IMR-90 (cell line): Measurements from ENCODE around the gene P3H1. TPM values are rescaled to one million over a fixed set of nuclear protein-coding genes. Genes with fewer than 3 reads are reported as not detected.

Experiments
- ATAC-seq: fragments of 200-7000 bp; cut with Tn5 transposase; 2 replicates; pipeline ENCODE4 v1.9.1; 2020; ENCODE audit warnings: low read depth, mild to moderate bottlenecking, moderate library complexity
- BruUV-seq: library from RNA; stranded (reverse); fragments of 400-500 nt; replicated peaks from 2 replicates; lab custom pipeline; 2021; lab: Mats Ljungman, UMichigan
- CTCF ChIA-PET: fragments of 300-600 bp; formaldehyde crosslinking; extraction: SDS; loops from one replicate; lab custom pipeline; 2021; ENCODE audit warnings: antibody characterized with exemption; lab: Yijun Ruan, JAX
- POLR2A ChIA-PET: fragments of 300-600 bp; sonication (Branson Sonifier 250); formaldehyde crosslinking; loops from one replicate; lab custom pipeline; 2022; ENCODE audit warnings: antibody characterized with exemption; ENCODE audit not compliant: unreplicated experiment; lab: Charles Lee
- DNase-seq: peaks from one replicate; pipeline ENCODE4 v3.0.0; 2013
- H2AFZ ChIP-seq: replicated peaks from 2 replicates; pipeline ENCODE3; 2013; ENCODE audit warnings: low read length, mild to moderate bottlenecking; ENCODE audit not compliant: poor library complexity
- H2AK5ac ChIP-seq: 2 replicates; pipeline ENCODE4 v1.6.1; 2013; ENCODE audit warnings: low read depth, low read length, inconsistent platforms
- H2AK9ac ChIP-seq: replicated peaks from 2 replicates; pipeline ENCODE3; 2013; ENCODE audit warnings: mild to moderate bottlenecking, low read depth, low read length, moderate library complexity; ENCODE audit not compliant: poor library complexity
- H2BK120ac ChIP-seq: 2 replicates; pipeline ENCODE4 v1.6.1; 2013; ENCODE audit warnings: low read depth, low read length, inconsistent platforms
- H2BK15ac ChIP-seq: 3 replicates; pipeline ENCODE4 v1.6.1; 2013; ENCODE audit warnings: low read depth, low read length, inconsistent platforms
- H2BK20ac ChIP-seq: 2 replicates; pipeline ENCODE4 v1.6.1; 2013; ENCODE audit warnings: low read depth, mild to moderate bottlenecking, inconsistent platforms, low read length, moderate library complexity
- H2BK5ac ChIP-seq: 2 replicates; pipeline ENCODE4 v1.6.1; 2013; ENCODE audit warnings: mild to moderate bottlenecking, low read depth, low read length, inconsistent platforms; ENCODE audit not compliant: poor library complexity, severe bottlenecking
- H3K14ac ChIP-seq: replicated peaks from 2 replicates; pipeline ENCODE4 v1.6.1; 2013; ENCODE audit warnings: low read depth, low read length, inconsistent platforms
- H3K18ac ChIP-seq: 2 replicates; pipeline ENCODE4 v1.6.1; 2013; ENCODE audit warnings: low read depth, low read length, control low read depth
- H3K23ac ChIP-seq: 2 replicates; pipeline ENCODE4 v1.6.1; 2013; ENCODE audit warnings: low read depth, low read length, inconsistent platforms
- H3K27ac ChIP-seq: 2 replicates; pipeline ENCODE4 v1.5.1; 2013; ENCODE audit warnings: mild to moderate bottlenecking, control low read depth, low read length; ENCODE audit not compliant: insufficient read depth
- H3K27me3 ChIP-seq: 2 replicates; pipeline ENCODE4 v1.6.1; 2013; ENCODE audit warnings: low read length; ENCODE audit not compliant: control insufficient read depth, insufficient read depth
- H3K36me3 ChIP-seq: 2 replicates; pipeline ENCODE4 v1.6.1; 2013; ENCODE audit warnings: low read length, mixed read lengths; ENCODE audit not compliant: control insufficient read depth, insufficient read depth
- H3K4ac ChIP-seq: 2 replicates; pipeline ENCODE4 v1.6.1; 2013; ENCODE audit warnings: low read depth, low read length, inconsistent platforms
- H3K4me1 ChIP-seq: 2 replicates; pipeline ENCODE4 v1.6.1; 2013; ENCODE audit warnings: low read length, mixed read lengths; ENCODE audit not compliant: control insufficient read depth, insufficient read depth
- H3K4me2 ChIP-seq: 2 replicates; pipeline ENCODE4 v1.6.1; 2013; ENCODE audit warnings: low read depth, mild to moderate bottlenecking, control low read depth, low read length, moderate library complexity
- H3K4me3 ChIP-seq: 2 replicates; pipeline ENCODE4 v1.5.1; 2013; ENCODE audit warnings: low read depth, mild to moderate bottlenecking, control low read depth, low read length, moderate library complexity; ENCODE audit not compliant: insufficient read depth
- H3K56ac ChIP-seq: 2 replicates; pipeline ENCODE4 v1.6.1; 2013; ENCODE audit warnings: low read length, inconsistent platforms; ENCODE audit not compliant: insufficient read depth; ENCODE audit errors: extremely low read depth
- H3K79me1 ChIP-seq, 2 experiments: 2 replicates each; pipeline ENCODE4 v1.6.1; 2013; ENCODE audit warnings: low read length in 2 of 2, inconsistent platforms in 1 of 2, low read depth in 1 of 2
- H3K9ac ChIP-seq: 2 replicates; pipeline ENCODE4 v1.6.1; 2013; ENCODE audit warnings: low read depth, low read length, control low read depth
- H3K9me1 ChIP-seq: 2 replicates; pipeline ENCODE4 v1.6.1; 2013; ENCODE audit warnings: low read length, inconsistent platforms; ENCODE audit not compliant: insufficient read depth
- H3K9me3 ChIP-seq: 2 replicates; pipeline ENCODE4 v1.6.1; 2013; ENCODE audit warnings: low read length; ENCODE audit not compliant: control insufficient read depth, insufficient read depth
- H4K20me1 ChIP-seq: 2 replicates; pipeline ENCODE4 v1.6.1; 2013; ENCODE audit warnings: low read length, inconsistent platforms; ENCODE audit not compliant: insufficient read depth
- H4K5ac ChIP-seq: 2 replicates; pipeline ENCODE4 v1.6.1; 2013; ENCODE audit warnings: mild to moderate bottlenecking, low read depth, low read length, control low read depth
- H4K8ac ChIP-seq, 2 experiments: 2 replicates each; pipeline ENCODE4 v1.6.1; 2013; ENCODE audit warnings: low read depth in 2 of 2, low read length in 2 of 2, control low read depth in 1 of 2, inconsistent platforms in 1 of 2
- H4K91ac ChIP-seq: 2 replicates; pipeline ENCODE4 v1.6.1; 2013; ENCODE audit warnings: low read depth, low read length, inconsistent platforms; ENCODE audit not compliant: insufficient read depth
- BHLHE40 ChIP-seq: fragments of 150-350 bp; IDR thresholded peaks from 2 replicates; pipeline ENCODE4 v1.6.1; 2016; ENCODE audit warnings: mild to moderate bottlenecking, low read depth, low read length
- CEBPB ChIP-seq: IDR thresholded peaks from 2 replicates; pipeline ENCODE4 v1.6.1; 2012; ENCODE audit warnings: low read depth, low read length, improper control_type of control experiment
- CHD1 ChIP-seq: IDR thresholded peaks from 2 replicates; pipeline ENCODE4 v1.6.1; 2012; ENCODE audit warnings: low read depth, low read length, improper control_type of control experiment
- CTCF ChIP-seq: conservative IDR thresholded peaks from 2 replicates; pipeline ENCODE4 v1.5.1; 2012; ENCODE audit warnings: mild to moderate bottlenecking, low read depth, low read length, improper control_type of control experiment
- ELK1 ChIP-seq: fragments of 150-350 bp; IDR thresholded peaks from 2 replicates; pipeline ENCODE4 v1.6.1; 2016; ENCODE audit warnings: low read depth, mild to moderate bottlenecking, low read length, moderate library complexity, borderline replicate concordance
- FOS ChIP-seq: fragments of 150-350 bp; IDR thresholded peaks from 2 replicates; pipeline ENCODE4 v1.6.1; 2016; ENCODE audit warnings: low read depth, low read length
- MAZ ChIP-seq: IDR thresholded peaks from 2 replicates; pipeline ENCODE4 v1.6.1; 2012; ENCODE audit warnings: low read depth, mild to moderate bottlenecking, low read length, improper control_type of control experiment, moderate library complexity, borderline replicate concordance
- MXI1 ChIP-seq: IDR thresholded peaks from 2 replicates; pipeline ENCODE4 v1.6.1; 2012; ENCODE audit warnings: low read depth, mild to moderate bottlenecking, low read length, moderate library complexity, borderline replicate concordance
- NFE2L2 ChIP-seq: fragments of 150-350 bp; IDR thresholded peaks from 2 replicates; pipeline ENCODE4 v1.6.1; 2016; ENCODE audit warnings: low read depth, mild to moderate bottlenecking, low read length
- POLR2A ChIP-seq: IDR thresholded peaks from 2 replicates; pipeline ENCODE4 v1.6.1; 2012; ENCODE audit warnings: mild to moderate bottlenecking, low read depth, low read length
- RAD21 ChIP-seq: IDR thresholded peaks from 2 replicates; pipeline ENCODE4 v1.6.1; 2012; ENCODE audit warnings: low read length, improper control_type of control experiment
- RCOR1 ChIP-seq: IDR thresholded peaks from 2 replicates; pipeline ENCODE4 v1.6.1; 2012; ENCODE audit warnings: mild to moderate bottlenecking, low read length, improper control_type of control experiment; ENCODE audit not compliant: insufficient replicate concordance
- RFX5 ChIP-seq: IDR thresholded peaks from 2 replicates; pipeline ENCODE4 v1.8.0; 2012; ENCODE audit warnings: low read depth, mild to moderate bottlenecking, low read length, moderate library complexity
- SMC3 ChIP-seq: fragments of 150-350 bp; IDR thresholded peaks from 2 replicates; pipeline ENCODE4 v1.6.1; 2016; ENCODE audit warnings: low read depth, mild to moderate bottlenecking, antibody characterized with exemption, low read length, moderate library complexity
- WGBS, 2 experiments: methylation state at CpG; one replicate each; pipeline versions ENCODE4 v1.1.5 to v1.1.7; 2013; ENCODE audit warnings: missing lambda C conversion rate in 2 of 2; ENCODE audit not compliant: insufficient read length in 1 of 2; ENCODE audit errors: extremely low coverage in 2 of 2; 5-methylcytosine and 5-hydroxymethylcytosine counted together
- dilution Hi-C: fragments of 300-500 bp; cut with HindIII; formaldehyde crosslinking; loops from one replicate; pipeline ENCODE4 v1.14.3; 2018; ENCODE audit warnings: low sequenced_read_pairs; ENCODE audit not compliant: unreplicated experiment
- in situ Hi-C: fragments of 300-500 bp; cut with MboI; formaldehyde crosslinking; loops from 3 replicates; pipeline ENCODE4 v1.14.3; 2019; ENCODE audit warnings: low sequenced_read_pairs, inconsistent platforms, mixed read lengths
- intact Hi-C: fragments of 100-400 bp; cut with micrococcal nuclease; formaldehyde crosslinking; loops from 2 replicates; pipeline ENCODE4 v1.10.0; 2022
- polyA plus RNA-seq, 3 experiments: library from polyadenylated mRNA; depleted of rRNA; stranded (reverse); fragments of >200 nt; gene quantifications; 2 replicates each; pipeline ENCODE4 v1.2.3, GENCODE V29; 2012; ENCODE audit warnings: low replicate concordance in 1 of 3
- total RNA-seq: library from RNA; depleted of rRNA; stranded (reverse); fragments of >200 nt; gene quantifications from 2 replicates; pipeline ENCODE4 v1.2.3, GENCODE V29; 2012

Gene P3H1
- total and polyA plus RNA-seq, 2 of the 4 experiments (the other 2 are of a cell fraction): 108 to 210 TPM

GRCh38 chr1:42736571-42737200 is 30.1 kb downstream of the P3H1 start:
- H3K4me3 ChIP-seq: no peak overlapping the region
- no peak for TF ChIP-seq POLR2A
- no peak for TF ChIP-seq BHLHE40
- TF ChIP-seq NFE2L2: no peak
- no peak for TF ChIP-seq RCOR1
- TF ChIP-seq RFX5: no peak
- no peak for TF ChIP-seq CTCF
- no peak for TF ChIP-seq MAZ
- no peak for TF ChIP-seq FOS
- TF ChIP-seq CEBPB: no peak
- no peak for TF ChIP-seq CHD1
- no peak for TF ChIP-seq ELK1
- TF ChIP-seq SMC3: no peak
- TF ChIP-seq RAD21: no peak
- no peak for TF ChIP-seq MXI1
- 100% methylated on average over 2 of the region's 8 CpGs; no CpG with 5 or more reads in 1 of the 2 experiments for WGBS, 2 experiments
- no peak for DNase-seq
- H2BK5ac ChIP-seq: no peak overlapping the region
- H3K56ac ChIP-seq: no peak overlapping the region
- no peaks in the 10 kb centered on the region for H3K9me3 ChIP-seq
- no peak overlapping the region for H2AK5ac ChIP-seq
- H3K4ac ChIP-seq: no peak overlapping the region
- H3K4me1 ChIP-seq: no peaks in the 10 kb centered on the region
- H3K18ac ChIP-seq: no peak overlapping the region
- in situ Hi-C loops: no loop called here
- peak overlapping the region; percentile 84 for H2AFZ ChIP-seq
- no peak overlapping the region for H2BK20ac ChIP-seq
- H3K23ac ChIP-seq: no peak overlapping the region
- no peak overlapping the region for H2BK15ac ChIP-seq
- H4K20me1 ChIP-seq: no peaks in the 10 kb centered on the region
- ATAC-seq: no peak
- no peak overlapping the region for H4K5ac ChIP-seq
- CTCF ChIA-PET: no interaction called here
- H2BK120ac ChIP-seq: no peak overlapping the region
- H4K91ac ChIP-seq: no peak overlapping the region
- no peak overlapping the region for H3K9ac ChIP-seq
- H3K27ac ChIP-seq: no peak overlapping the region
- peak overlapping the region; percentile 46 for H2AK9ac ChIP-seq
- no peaks in the 10 kb centered on the region for H3K9me1 ChIP-seq
- H3K4me2 ChIP-seq: no peak overlapping the region
- intact Hi-C loops: no loop called here
- H3K27me3 ChIP-seq: no peaks in the 10 kb centered on the region; the same call in 1 of the 2 replicates
- H3K36me3 ChIP-seq: no peaks in the 10 kb centered on the region
- no TSS peak for BruUV-seq
- POLR2A ChIA-PET: no interaction called here
- no peaks in the 10 kb centered on the region for H3K79me1 ChIP-seq
- dilution Hi-C loops: no loop called here
- no peak overlapping the region for H3K14ac ChIP-seq
- H4K8ac ChIP-seq: no peak overlapping the region
